Subcutaneous adipose tissue (tissue), 4 donors: ENCODE results near the gene FAM174A. TPM values are rescaled to one million over a fixed set of nuclear protein-coding genes. Genes with fewer than 3 reads are reported as not detected.

Source experiments
- CTCF ChIP-seq: fragments of 450-650 bp; IDR thresholded peaks from one replicate; pipeline ENCODE4 v1.5.1; 2016; ENCODE audit warnings: low read depth, mild to moderate bottlenecking, control low read depth, antibody characterized with exemption, moderate library complexity
- total RNA-seq, 4 donors: library from RNA; depleted of rRNA; stranded (reverse); fragments of >200 nt; gene quantifications; one replicate each; pipeline ENCODE4 v1.1.0, GENCODE V29; 2016

Gene FAM174A
- total RNA-seq, 4 donors from 2014 or later: 10.8 to 28.6 (median 23.2) TPM

- no peak for TF ChIP-seq CTCF
Observed at GRCh38 chr5:100574716-100575115, 39.5 kb downstream of the FAM174A start.

- no peak for TF ChIP-seq CTCF
Observed at GRCh38 chr5:100575815-100576214, 40.6 kb downstream of the FAM174A start.

- TF ChIP-seq CTCF: no peak
Observed at GRCh38 chr5:100576217-100576751, 41.1 kb downstream of the FAM174A start.

- TF ChIP-seq CTCF: no peak
Observed at GRCh38 chr5:100577506-100577905, 42.3 kb downstream of the FAM174A start.

- no peak for TF ChIP-seq CTCF
Observed at GRCh38 chr5:100584069-100584468, 48.9 kb downstream of the FAM174A start.

- TF ChIP-seq CTCF: no peak
Observed at GRCh38 chr5:100584889-100585288, 49.7 kb downstream of the FAM174A start.

- no peak for TF ChIP-seq CTCF
Observed at GRCh38 chr5:100590867-100591266, 55.7 kb downstream of the FAM174A start.
